ENCODE results near the gene RGS3.
"Not testable (repeated sequence)": the region's sequence is repeated elsewhere in the genome, so short reads cannot be mapped to it uniquely, and the experiment has no call there.

- not testable (repeated sequence) for TF ChIP-seq POLR2A, CTCF, EP300 (IDR thresholded peaks at IDR 0.05)
Measured at GRCh38 chr9:113549892-113550291, 86.4 kb downstream of the RGS3 start.
